GM19193 (cell line): ENCODE results near the gene PIK3IP1.

ENCODE experiments used
- POLR2A ChIP-seq: IDR thresholded peaks from 4 replicates; pipeline ENCODE4 v1.6.1; 2011; ENCODE audit not compliant: insufficient read depth, insufficient read length; ENCODE audit errors: extremely low read depth

PIK3IP1 gene

GRCh38 chr22:31292236-31292989 lies at the start of gene PIK3IP1:
Gene PIK3IP1 (minus strand): TSS chr22:31292488. CDS start chr22:31292344, 144 bp downstream.
- TF ChIP-seq POLR2A: no peak

- TF ChIP-seq POLR2A: no peak
These were observed 49.2 kb upstream of the PIK3IP1 start for GRCh38 chr22:31341386-31342088.

- no peak for TF ChIP-seq POLR2A
These were observed 48.5 kb upstream of the PIK3IP1 start for GRCh38 chr22:31340765-31341247.

- no peak for TF ChIP-seq POLR2A
These were observed 48.1 kb upstream of the PIK3IP1 start for GRCh38 chr22:31340360-31340759.

- no peak for TF ChIP-seq POLR2A
These were observed 47.0 kb upstream of the PIK3IP1 start for GRCh38 chr22:31339148-31339832.

GRCh38 chr22:31337178-31337577 lies 44.9 kb upstream of the PIK3IP1 start:
- no peak for TF ChIP-seq POLR2A

- no peak for TF ChIP-seq POLR2A
These were observed 42.0 kb upstream of the PIK3IP1 start for GRCh38 chr22:31334329-31334728.

GRCh38 chr22:31333641-31334040 lies 41.4 kb upstream of the PIK3IP1 start:
- TF ChIP-seq POLR2A: no peak

- no peak for TF ChIP-seq POLR2A
These were observed 40.6 kb upstream of the PIK3IP1 start for GRCh38 chr22:31332886-31333285.

- TF ChIP-seq POLR2A: no peak
These were observed 39.7 kb upstream of the PIK3IP1 start for GRCh38 chr22:31332010-31332409.

GRCh38 chr22:31329453-31330215 lies 37.3 kb upstream of the PIK3IP1 start:
- TF ChIP-seq POLR2A: no peak

GRCh38 chr22:31329029-31329428 lies 36.7 kb upstream of the PIK3IP1 start:
- TF ChIP-seq POLR2A: no peak

GRCh38 chr22:31328544-31328960 lies 36.3 kb upstream of the PIK3IP1 start:
- no peak for TF ChIP-seq POLR2A

GRCh38 chr22:31327806-31328543 lies 35.7 kb upstream of the PIK3IP1 start:
- TF ChIP-seq POLR2A: no peak
